SK-N-SH (cell line): Measurements from ENCODE around the gene CPNE4. TPM values are rescaled to one million over a fixed set of nuclear protein-coding genes. Genes with fewer than 3 reads are reported as not detected.

Experiments used
- CTCF ChIA-PET: fragments of 300-600, 350-600 bp; formaldehyde crosslinking; extraction: SDS; loops from one replicate; lab custom pipeline; 2021; lab: Yijun Ruan, JAX
- POLR2A ChIA-PET: fragments of 350-600 bp; sonication (Branson Sonifier 250); formaldehyde crosslinking; extraction: SDS; loops from one replicate; lab custom pipeline; 2020; ENCODE audit warnings: antibody characterized with exemption, inconsistent platforms; lab: Yijun Ruan, JAX
- DNase-seq: peaks from one replicate; pipeline ENCODE4 v3.0.0; 2012
- H2AFZ ChIP-seq: fragments of 200-600 bp; sonication (generic); 2 replicates; pipeline ENCODE4 v1.8.1; 2016; ENCODE audit warnings: antibody characterized with exemption, mild to moderate bottlenecking, low read depth
- H3F3A ChIP-seq: fragments of 200-600 bp; sonication (generic); replicated peaks from 2 replicates; pipeline ENCODE3; 2016; ENCODE audit warnings: antibody characterized with exemption, mild to moderate bottlenecking; ENCODE audit not compliant: insufficient read depth
- H3K27ac ChIP-seq, 2 experiments: fragments of 200-500 bp in 1 of 2; fragments of 200-600 bp in 1 of 2; sonication (Bioruptor generic) in 1 of 2; sonication (generic), shearing (Covaris generic) in 1 of 2; 2 replicates each; pipeline versions ENCODE4 v1.5.1 to v1.6.1; 2014 to 2016; ENCODE audit warnings: low read depth in 2 of 2, inconsistent platforms in 1 of 2, low read length in 1 of 2, mild to moderate bottlenecking in 1 of 2, mixed read lengths in 1 of 2
- H3K27me3 ChIP-seq: fragments of 200-600 bp; sonication (generic), shearing (Covaris generic); 2 replicates; pipeline ENCODE4 v1.6.1; 2016; ENCODE audit warnings: mixed run types; ENCODE audit not compliant: insufficient read depth
- H3K36me3 ChIP-seq, 2 experiments: fragments of 200-500 bp in 1 of 2; fragments of 200-600 bp in 1 of 2; sonication (Bioruptor generic) in 1 of 2; sonication (generic) in 1 of 2; replicated peaks in 1 of 2; 2 replicates each; pipeline versions ENCODE3 to v1.5.1; 2014 to 2016; ENCODE audit warnings: low read length in 1 of 2, mild to moderate bottlenecking in 1 of 2; ENCODE audit not compliant: insufficient read depth in 2 of 2, control insufficient read depth in 1 of 2
- H3K4me1 ChIP-seq, 2 experiments: fragments of 200-500 bp in 1 of 2; fragments of 200-600 bp in 1 of 2; sonication (Bioruptor generic) in 1 of 2; sonication (generic), shearing (Covaris generic) in 1 of 2; 2 replicates each; pipeline versions ENCODE4 v1.5.1 to v1.6.1; 2014 to 2016; ENCODE audit warnings: low read depth in 1 of 2, low read length in 1 of 2, mixed run types in 1 of 2; ENCODE audit not compliant: insufficient read depth in 2 of 2, control insufficient read depth in 1 of 2
- H3K4me2 ChIP-seq: fragments of 200-600 bp; sonication (generic), shearing (Covaris generic); 2 replicates; pipeline ENCODE4 v1.6.1; 2017; ENCODE audit warnings: mixed run types
- H3K4me3 ChIP-seq, 2 experiments: fragments of 200-500 bp in 1 of 2; fragments of 200-600 bp in 1 of 2; sonication (Bioruptor generic) in 1 of 2; sonication (generic), shearing (Covaris generic) in 1 of 2; 2 replicates each; pipeline versions ENCODE4 v1.5.1 to v1.8.1; 2014 to 2016; ENCODE audit warnings: low read depth in 2 of 2, inconsistent platforms in 1 of 2, low read length in 1 of 2, mild to moderate bottlenecking in 1 of 2, mixed read lengths in 1 of 2, moderate library complexity in 1 of 2
- H3K79me2 ChIP-seq: fragments of 200-600 bp; sonication (generic); 2 replicates; pipeline ENCODE4 v1.8.1; 2017; ENCODE audit warnings: mild to moderate bottlenecking; ENCODE audit not compliant: insufficient read depth
- H3K9ac ChIP-seq: fragments of 200-600 bp; sonication (generic); 2 replicates; pipeline ENCODE4 v1.6.1; 2017; ENCODE audit warnings: mixed run types
- H3K9me2 ChIP-seq: fragments of 200-600 bp; sonication (generic); 2 replicates; pipeline ENCODE4 v1.6.1; 2017; ENCODE audit warnings: mixed run types
- H3K9me3 ChIP-seq: fragments of 200-600 bp; sonication (generic); 2 replicates; pipeline ENCODE4 v1.6.1; 2017; ENCODE audit warnings: mixed run types, mild to moderate bottlenecking, moderate library complexity
- H4K20me1 ChIP-seq: fragments of 200-600 bp; sonication (generic); 2 replicates; pipeline ENCODE4 v1.6.1; 2017; ENCODE audit warnings: mild to moderate bottlenecking, mixed run types; ENCODE audit not compliant: insufficient read depth
- EP300 ChIP-seq, 2 experiments: IDR thresholded peaks; 2 replicates each; pipeline versions ENCODE4 v1.4.0 to v1.6.1; 2012; ENCODE audit warnings: borderline replicate concordance in 1 of 2, low read depth in 1 of 2, low read length in 1 of 2
- FOXJ3 ChIP-seq: sonication (generic); formaldehyde crosslinking; IDR thresholded peaks from 2 replicates; pipeline ENCODE4 v1.5.1; 2020; ENCODE audit warnings: mild to moderate bottlenecking, missing genetic modification reagents
- FOXM1 ChIP-seq: IDR thresholded peaks from 2 replicates; pipeline ENCODE4 v1.4.0; 2012; ENCODE audit warnings: low read depth, mild to moderate bottlenecking
- GATA2 ChIP-seq: sonication (generic); formaldehyde crosslinking; IDR thresholded peaks from 2 replicates; pipeline ENCODE4 v1.5.0; 2020; ENCODE audit warnings: mild to moderate bottlenecking, missing genetic modification reagents
- JUND ChIP-seq: IDR thresholded peaks from 2 replicates; pipeline ENCODE4 v1.4.0; 2012
- POLR2AphosphoS5 ChIP-seq: IDR thresholded peaks from 2 replicates; pipeline ENCODE4 v1.6.1; 2012; ENCODE audit warnings: low read depth, low read length
- RCOR1 ChIP-seq: fragments of 150-350 bp; IDR thresholded peaks from 2 replicates; pipeline ENCODE4 v1.6.1; 2017; ENCODE audit warnings: antibody characterized with exemption, low read length
- SMC3 ChIP-seq: IDR thresholded peaks from 2 replicates; pipeline ENCODE4 v1.6.1; 2012; ENCODE audit warnings: low read depth, low read length, improper control_type of control experiment
- TCF12 ChIP-seq: IDR thresholded peaks from 2 replicates; pipeline ENCODE4 v1.4.0; 2012
- TEAD4 ChIP-seq: IDR thresholded peaks from 2 replicates; pipeline ENCODE4 v1.4.0; 2012; ENCODE audit warnings: mild to moderate bottlenecking, borderline replicate concordance; ENCODE audit not compliant: insufficient read depth
- ZBTB33 ChIP-seq: IDR thresholded peaks from 2 replicates; pipeline ENCODE4 v1.4.0; 2012; ENCODE audit warnings: low read depth, borderline replicate concordance
- WGBS: methylation state at CpG from one replicate; pipeline ENCODE4 v1.1.6; 2017; ENCODE audit warnings: low lambda C conversion rate; 5-methylcytosine and 5-hydroxymethylcytosine counted together
- polyA plus RNA-seq, 3 experiments: library from polyadenylated mRNA; depleted of rRNA; stranded (reverse); fragments of >200 nt; gene quantifications; 2 replicates each; pipeline ENCODE4 v1.2.3, GENCODE V29; 2012
- TF ChIP-seq, protein P1 (sequence below): IDR thresholded peaks from 2 replicates; pipeline ENCODE4 v1.4.0; 2012; ENCODE audit warnings: low read depth, borderline replicate concordance
- TF ChIP-seq, protein P2 (sequence below): IDR thresholded peaks from 2 replicates; pipeline ENCODE4 v1.4.0; 2012; ENCODE audit warnings: low read depth

CPNE4 gene
- polyA plus RNA-seq, 1 of the 3 experiments (the other 2 are of a cell fraction) = not detected

DNA sequence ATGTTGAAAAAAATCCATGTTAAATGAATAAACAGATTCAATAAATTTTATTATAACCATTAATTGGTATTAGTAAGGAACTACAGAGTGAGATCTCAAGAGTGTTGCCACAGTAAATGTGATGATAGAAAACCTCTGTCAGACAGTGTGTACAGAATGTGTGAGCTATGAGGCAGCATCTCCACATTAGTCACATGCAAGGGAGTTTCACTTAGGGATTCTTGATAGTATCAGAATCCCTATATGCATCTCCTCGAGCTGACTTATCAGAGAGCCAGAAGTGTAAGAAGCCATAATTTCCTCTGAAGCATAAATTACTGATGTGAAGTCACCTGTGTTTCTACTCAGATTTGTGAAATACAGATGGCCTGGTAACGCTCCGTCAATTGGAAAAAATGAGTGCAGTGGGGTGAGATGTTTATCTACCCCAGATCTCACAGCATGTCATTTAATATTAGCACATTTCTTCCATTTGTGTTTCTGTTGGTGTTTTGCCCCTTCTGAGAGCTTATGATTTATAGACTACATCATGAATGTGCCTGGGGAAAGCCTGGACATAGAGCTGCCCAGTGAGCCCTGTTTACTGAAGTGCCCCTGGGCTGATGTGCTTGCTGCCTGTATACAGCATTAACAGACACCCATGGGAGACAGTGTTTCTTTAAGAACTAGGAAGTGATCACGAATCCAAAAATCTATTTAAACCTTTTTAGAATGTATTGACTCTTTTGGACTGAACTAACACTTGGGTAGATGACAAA, 262.4 kb downstream of the CPNE4 start:
- H3K9me3 ChIP-seq = no peaks in the 10 kb centered on the region
- no peak overlapping the region for H3K27ac ChIP-seq
- no peaks in the 10 kb centered on the region for H4K20me1 ChIP-seq
- ChIA-PET POLR2A (no interaction called here), CTCF (interaction anchor here (1.0 kb wide), 2 partner anchors 53 to 739 kb away, joined by 3 read pairs; no protein-coding TSS in a partner anchor)
- H2AFZ ChIP-seq = no peak overlapping the region
- WGBS = 23% methylated on average over 4 of the region's 4 CpGs
- H3K4me1 ChIP-seq = peaks cover 0 to 5% of the 10 kb centered on the region in 2 experiments; a peak in 1 of 4 replicates
- peak; percentile 7 for DNase-seq
- no peak overlapping the region for H3K9ac ChIP-seq
- no peaks in the 10 kb centered on the region for H3K36me3 ChIP-seq
- no peak overlapping the region for H3K4me3 ChIP-seq
- TF ChIP-seq GATA2 (CRISPR knock-in tag) = peak; percentile 83
- TF ChIP-seq RCOR1 = no peak
- TF ChIP-seq FOXJ3 (CRISPR knock-in tag) = 0 out of 2 replicates have a peak, but pooled peaks have one; percentile 23
- TF ChIP-seq EP300 (IDR thresholded peaks at IDR 0.05; ENCODE audit: borderline replicate concordance in 1 of 2, low read depth in 1 of 2, low read length in 1 of 2) = peak in 1 of 2 experiments; percentile 37; a peak in 1 of 4 replicates
- TF ChIP-seq FOXM1 = no peak
- no peaks in the 10 kb centered on the region for H3K79me2 ChIP-seq
- no peak overlapping the region for H3K4me2 ChIP-seq
- H3F3A ChIP-seq = no peaks in the 10 kb centered on the region
- no peaks in the 10 kb centered on the region for H3K9me2 ChIP-seq
- no peaks in the 10 kb centered on the region for H3K27me3 ChIP-seq

DNA sequence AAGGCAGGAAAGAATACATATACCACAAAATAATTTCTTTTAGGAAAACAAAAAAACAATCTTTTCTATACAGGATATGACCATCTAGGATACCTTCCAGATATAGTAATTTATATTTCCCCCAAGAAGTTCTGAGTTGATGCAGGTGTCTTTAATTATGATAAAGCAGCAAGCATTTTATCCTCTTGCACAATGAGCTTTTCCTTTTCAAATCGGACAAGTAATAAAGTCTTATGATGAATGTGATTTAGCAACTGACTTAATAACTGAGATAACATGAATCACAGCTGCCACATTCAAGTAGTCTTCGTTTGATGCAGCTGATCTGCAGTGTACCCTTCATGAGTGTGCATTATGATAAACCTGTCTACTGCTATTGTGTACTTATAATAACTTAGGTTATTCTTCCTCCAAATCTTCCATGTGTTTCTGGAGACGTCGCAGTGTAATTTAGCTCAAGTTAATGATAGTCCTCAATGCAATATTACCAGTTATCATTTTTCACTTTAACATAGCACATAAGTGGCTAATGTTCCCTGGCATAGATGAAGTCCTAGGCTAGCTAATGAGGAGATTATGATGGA, 271.7 kb downstream of the CPNE4 start:
- CTCF ChIA-PET = no interaction called here
- TF ChIP-seq GATA2 (CRISPR knock-in tag) = peak; percentile 37; the same call in 1 of the 2 replicates
- no peak for TF ChIP-seq POLR2AphosphoS5

DNA sequence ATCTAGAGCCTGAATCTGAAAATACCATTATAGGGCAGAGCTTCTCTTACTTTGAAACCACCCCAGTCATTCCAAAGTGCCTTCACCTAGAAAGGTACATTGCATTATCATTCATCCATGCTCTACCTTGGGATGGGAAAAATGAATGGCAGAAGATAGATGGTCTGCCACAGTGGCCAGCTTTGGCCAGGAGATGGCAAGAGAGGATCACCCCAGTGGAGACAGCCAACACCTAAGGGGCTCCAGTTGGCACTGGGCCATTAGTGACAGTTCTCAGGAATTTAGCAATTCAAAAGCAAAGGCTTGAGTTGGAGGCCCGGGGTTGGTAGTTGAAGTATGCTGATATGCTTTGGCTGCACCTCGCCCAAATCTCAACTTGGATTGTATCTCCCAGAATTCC, 278.4 kb downstream of the CPNE4 start:
- WGBS = 25% methylated on average over 2 of the region's 2 CpGs
- TF ChIP-seq, protein P1, sequence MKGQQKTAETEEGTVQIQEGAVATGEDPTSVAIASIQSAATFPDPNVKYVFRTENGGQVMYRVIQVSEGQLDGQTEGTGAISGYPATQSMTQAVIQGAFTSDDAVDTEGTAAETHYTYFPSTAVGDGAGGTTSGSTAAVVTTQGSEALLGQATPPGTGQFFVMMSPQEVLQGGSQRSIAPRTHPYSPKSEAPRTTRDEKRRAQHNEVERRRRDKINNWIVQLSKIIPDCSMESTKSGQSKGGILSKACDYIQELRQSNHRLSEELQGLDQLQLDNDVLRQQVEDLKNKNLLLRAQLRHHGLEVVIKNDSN = no peak
- TF ChIP-seq ZBTB33 = no peak
- TF ChIP-seq GATA2 (CRISPR knock-in tag) = no peak
- TF ChIP-seq TEAD4 = no peak
- no peak for TF ChIP-seq SMC3
- no peak for TF ChIP-seq TCF12
- TF ChIP-seq, protein P2, sequence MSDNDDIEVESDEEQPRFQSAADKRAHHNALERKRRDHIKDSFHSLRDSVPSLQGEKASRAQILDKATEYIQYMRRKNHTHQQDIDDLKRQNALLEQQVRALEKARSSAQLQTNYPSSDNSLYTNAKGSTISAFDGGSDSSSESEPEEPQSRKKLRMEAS = no peak
- no peak for TF ChIP-seq JUND
- Histone ChIP-seq H3K9ac (no peak overlapping the region), H3K4me1 (no peaks in the 10 kb centered on the region), H3K27ac (no peak overlapping the region), H3K27me3 (no peaks in the 10 kb centered on the region), H3K9me3 (no peaks in the 10 kb centered on the region; the same call in 1 of the 2 replicates), H3K36me3 (no peaks in the 10 kb centered on the region), H3K4me3 (no peak overlapping the region), H3K9me2 (no peaks in the 10 kb centered on the region), H3K4me2 (no peak overlapping the region), H2AFZ (no peak overlapping the region), H3F3A (no peaks in the 10 kb centered on the region), H3K79me2 (no peaks in the 10 kb centered on the region), H4K20me1 (no peaks in the 10 kb centered on the region)
- POLR2A ChIA-PET = no interaction called here
- no peak for DNase-seq
- CTCF ChIA-PET = interaction anchor here (0.9 kb wide), 1 partner anchor 12 kb away, joined by 3 read pairs; no protein-coding TSS in a partner anchor

More for the DNA sequence above, 271.7 kb downstream of the CPNE4 start:
- H3K9ac ChIP-seq = no peak overlapping the region
- H3K9me2 ChIP-seq = no peaks in the 10 kb centered on the region
- 17% methylated on average over 4 of the region's 4 CpGs for WGBS
- no peaks in the 10 kb centered on the region for H3K36me3 ChIP-seq
- H3K9me3 ChIP-seq = no peaks in the 10 kb centered on the region
- no peak overlapping the region for H3K27ac ChIP-seq
- H3K4me1 ChIP-seq = no peaks in the 10 kb centered on the region; a peak in 1 of 4 replicates
- H3F3A ChIP-seq = no peaks in the 10 kb centered on the region
- POLR2A ChIA-PET = no interaction called here
- no peak overlapping the region for H3K4me3 ChIP-seq
- no peak overlapping the region for H2AFZ ChIP-seq
- no peaks in the 10 kb centered on the region for H4K20me1 ChIP-seq
- H3K79me2 ChIP-seq = no peaks in the 10 kb centered on the region
- no peaks in the 10 kb centered on the region for H3K27me3 ChIP-seq
- no peak for DNase-seq
- no peak overlapping the region for H3K4me2 ChIP-seq
